Central memory CD4-positive, alpha-beta T cell (primary cell): ENCODE data around the gene UBE2V1.

ENCODE experiments used
- DNase-seq: peaks from one replicate; pipeline ENCODE4 v3.0.0; 2022

UBE2V1 gene

DNA sequence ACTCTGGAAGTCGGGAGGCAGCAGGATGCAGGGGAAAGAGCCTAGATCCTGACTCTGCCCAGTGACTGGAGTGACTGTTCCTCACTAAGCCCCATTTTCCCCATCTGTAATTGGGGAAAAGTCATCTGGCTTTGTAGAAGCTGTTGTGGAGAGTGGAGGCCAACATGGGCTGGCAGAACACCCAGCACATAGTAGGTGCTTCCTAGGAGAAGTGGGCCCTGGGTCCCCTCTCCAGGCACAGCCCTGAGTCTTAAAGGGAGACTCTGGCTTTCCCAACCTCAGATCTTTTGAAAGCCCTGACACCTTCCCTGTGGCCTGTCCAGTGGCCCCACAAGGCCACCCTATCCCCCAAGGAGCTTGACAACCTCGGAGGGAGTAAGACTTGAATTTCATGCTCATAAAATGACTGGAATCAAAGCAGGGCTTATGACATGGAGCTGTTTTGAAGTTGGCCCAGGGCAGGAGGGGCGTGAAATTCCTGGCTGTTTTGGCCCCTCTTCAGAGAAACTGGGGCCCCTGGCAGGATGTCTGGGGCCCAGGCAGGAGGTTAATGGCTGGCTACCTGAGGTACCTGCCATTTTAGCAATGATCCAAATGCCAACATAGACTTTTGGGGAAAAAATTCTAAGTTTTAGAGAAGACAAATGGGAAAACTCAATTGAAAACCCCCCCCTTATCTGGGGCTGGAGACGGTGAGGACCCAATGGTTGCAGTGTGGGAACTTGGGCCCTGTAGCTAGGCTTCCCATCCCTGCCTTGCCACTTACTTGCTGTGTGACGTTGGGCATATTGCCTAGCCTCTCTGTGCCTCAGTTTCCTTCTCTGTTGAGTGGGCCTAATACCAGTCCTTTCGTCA, 51.6 kb downstream of the UBE2V1 start:
- no peak for DNase-seq

DNA sequence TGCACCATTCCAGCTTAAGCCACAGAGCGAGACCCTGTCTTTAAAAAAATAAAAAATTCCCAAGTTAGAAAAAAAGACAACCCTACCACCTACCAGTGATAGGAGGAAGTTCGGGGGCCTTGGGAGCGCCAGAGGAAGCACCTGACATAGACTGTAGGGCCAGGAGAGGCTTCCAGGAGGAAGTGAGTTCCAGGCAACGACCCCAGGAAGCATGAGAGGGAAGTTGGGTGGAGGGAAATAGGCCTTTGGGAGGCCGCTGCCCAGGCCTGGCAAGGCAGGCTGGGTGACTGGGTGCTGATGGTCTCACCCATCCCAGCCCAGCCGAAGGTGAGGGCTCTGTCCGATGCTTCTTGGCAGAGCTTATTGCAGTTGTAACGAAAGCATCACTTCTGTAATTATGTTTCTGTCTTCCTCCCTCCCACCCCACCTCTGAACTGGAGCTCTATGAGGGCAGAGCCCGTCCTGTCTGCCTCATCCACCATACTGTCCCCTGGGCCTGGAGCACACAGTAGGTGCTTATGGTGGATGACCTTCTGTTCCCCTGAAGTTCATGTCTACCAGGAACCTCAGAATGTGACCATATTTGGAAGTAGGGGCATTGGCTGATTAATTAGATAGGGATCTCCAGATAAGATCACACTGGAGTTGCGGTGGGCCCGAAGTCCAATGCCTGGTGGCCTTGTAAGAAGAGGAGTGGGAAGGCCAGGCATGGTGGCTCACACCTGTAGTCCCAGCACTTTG, 54.1 kb downstream of the UBE2V1 start:
- no peak for DNase-seq

DNA sequence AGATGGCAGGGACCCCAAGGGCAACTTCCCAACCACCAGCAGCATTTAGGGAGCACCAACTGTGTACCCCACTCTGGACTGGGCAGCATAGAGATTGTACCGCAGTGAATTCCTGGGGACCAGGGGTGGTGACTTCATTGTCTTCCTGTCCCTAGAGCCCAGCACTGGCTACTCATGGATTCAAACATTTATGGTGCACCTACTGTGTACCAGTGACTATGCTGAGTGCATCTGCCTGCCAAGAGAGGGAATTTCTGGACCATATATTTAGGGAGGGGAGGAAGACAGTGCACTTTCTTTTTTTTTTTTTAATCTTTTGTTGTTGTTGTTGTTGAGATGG, 55.3 kb downstream of the UBE2V1 start:
- no peak for DNase-seq

DNA sequence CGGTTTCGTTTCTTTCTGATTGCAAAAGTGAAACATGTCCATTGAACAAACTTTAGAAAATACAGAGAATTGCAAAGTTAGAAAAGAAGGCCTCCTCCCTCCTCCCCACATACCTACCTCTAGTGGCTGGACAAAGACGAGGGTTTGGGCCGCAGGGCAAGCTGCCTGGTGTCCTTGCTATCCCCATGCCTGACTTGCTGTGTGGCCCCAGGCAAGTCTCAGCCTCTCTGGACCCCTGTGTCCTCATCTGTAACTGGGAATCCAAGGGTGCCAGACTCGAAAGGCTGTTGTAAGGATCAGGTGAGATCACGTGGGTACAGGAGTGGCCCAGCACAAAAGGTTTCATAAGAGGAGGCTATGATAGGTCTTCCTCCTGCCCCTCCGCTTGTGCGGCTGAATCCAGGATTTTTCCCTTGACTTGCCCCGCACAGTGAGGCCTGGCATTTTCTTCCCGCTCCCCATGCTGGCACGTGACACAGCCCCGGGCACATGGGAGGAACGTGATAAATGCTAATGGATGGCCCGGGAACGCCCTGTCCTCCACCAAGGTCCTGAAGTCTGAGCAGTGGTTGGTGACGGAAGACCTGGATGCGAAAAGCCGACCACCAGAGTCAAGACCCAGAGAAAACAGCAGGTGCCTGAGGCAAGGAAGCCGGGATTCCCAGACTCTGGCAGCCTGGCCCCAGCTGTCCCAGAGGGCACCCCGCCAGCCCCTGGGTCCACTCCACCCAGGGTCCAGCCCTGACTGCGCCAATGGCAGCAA, 55.8 kb downstream of the UBE2V1 start:
- no peak for DNase-seq

DNA sequence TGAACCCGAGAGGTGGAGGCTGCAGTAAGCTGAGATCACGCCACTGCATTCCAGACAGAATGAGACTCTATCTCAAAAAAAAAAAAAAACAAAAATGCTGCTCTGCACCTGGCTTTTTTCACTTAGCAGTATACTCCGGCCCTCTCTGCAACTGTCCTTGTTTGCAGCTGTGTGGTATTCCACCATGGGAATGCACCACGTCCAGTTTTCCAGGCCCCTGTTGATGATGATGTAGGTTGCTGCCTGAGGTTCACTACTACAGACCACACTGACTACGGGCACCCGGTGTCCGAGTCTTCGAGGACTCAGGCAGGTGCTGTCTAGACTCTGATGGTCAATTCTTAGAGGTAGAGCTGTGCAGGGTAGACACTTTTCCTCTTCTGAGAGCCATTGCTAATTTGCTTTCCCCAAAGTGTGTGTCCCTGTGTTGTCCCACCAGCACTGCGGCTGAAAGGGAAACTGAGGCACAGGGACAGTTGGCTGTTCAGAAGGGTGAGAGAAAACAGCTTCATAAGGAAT, 56.5 kb downstream of the UBE2V1 start:
- DNase-seq: no peak

DNA sequence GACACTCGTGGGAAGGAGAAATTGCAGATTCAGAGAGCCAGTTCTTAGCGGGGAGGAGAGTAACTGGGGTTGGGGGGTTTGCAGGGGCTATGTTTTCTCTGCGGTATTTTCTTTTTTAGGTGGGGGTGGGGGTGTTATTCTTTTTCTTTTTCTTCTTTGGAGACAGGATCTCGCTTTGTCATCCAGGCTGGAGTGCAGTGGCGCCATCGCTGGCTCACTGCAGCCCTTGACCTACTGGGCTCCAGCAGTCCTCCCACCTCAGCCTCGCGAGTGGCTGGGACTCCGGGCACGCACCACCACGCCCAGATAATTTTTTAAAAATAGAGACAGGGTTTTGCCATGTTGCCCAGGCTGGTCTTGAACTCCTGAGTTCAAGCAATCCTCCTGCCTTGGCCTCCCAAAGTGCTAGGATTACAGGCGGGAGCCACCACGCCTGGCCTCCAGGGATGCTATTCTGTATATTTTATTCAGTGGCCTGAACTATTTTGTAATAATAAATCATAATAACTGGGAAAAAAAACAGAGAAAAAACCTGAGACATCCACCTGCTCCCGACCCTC, 57.3 kb downstream of the UBE2V1 start:
- no peak for DNase-seq

DNA sequence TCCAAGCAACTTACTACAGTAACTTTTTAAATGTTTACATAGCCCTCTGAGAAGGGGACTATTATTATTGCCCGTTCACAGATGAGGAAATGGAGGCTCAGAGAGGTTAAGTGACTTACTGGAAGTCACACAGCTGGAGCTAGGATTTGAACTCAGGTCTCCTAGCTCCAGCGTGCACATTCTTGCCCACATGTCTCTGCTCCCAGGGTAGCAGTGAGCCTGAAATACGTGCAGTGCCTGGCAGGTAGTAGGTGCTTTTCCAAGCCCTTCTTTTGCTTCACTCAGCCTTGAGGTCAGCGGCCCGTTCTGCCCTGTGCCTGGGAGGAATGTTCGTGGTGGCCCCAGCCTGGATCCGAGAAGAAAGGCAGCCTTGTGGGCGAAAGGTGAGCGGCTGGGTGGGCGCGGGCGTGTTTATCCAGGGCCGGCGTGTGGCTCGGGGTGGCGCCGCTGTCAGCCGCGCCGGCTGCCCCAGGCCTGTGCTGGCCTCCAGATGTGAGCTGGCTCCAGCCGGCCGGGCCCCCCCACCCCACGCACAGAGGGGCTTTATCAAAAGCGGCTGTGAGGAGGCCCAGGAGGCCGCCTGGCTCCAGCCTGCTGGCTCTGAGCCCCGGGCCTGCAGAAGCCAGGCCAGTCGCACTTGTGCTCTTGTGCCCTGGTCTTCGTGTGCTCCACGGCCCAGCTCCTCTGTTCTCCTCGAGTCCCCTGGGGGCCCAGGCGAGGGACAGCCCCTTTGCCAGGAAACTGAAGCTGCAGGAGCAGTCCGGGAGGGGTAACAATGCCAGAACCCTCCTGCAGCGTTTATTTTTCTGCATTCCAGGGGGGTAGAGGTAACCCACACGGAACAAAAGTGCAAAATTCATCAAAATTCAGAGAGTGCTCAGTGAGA, 58.1 kb downstream of the UBE2V1 start:
- no peak for DNase-seq

DNA sequence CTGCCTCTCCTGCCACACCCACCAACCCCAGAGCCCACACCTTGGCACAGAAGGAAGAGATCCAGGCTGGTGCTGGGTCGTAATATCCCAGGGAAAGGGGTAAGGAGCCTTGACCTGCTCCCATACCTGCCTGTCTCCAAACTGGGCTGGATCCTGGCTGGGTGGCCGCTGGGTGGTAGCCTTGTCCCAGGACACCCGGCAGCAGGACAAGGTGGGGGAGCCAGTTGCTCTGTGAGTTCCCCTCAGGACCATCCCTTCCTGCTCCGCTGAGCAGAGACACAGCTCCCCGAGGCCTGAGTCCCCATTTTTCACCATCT, 58.8 kb downstream of the UBE2V1 start:
- no peak for DNase-seq

DNA sequence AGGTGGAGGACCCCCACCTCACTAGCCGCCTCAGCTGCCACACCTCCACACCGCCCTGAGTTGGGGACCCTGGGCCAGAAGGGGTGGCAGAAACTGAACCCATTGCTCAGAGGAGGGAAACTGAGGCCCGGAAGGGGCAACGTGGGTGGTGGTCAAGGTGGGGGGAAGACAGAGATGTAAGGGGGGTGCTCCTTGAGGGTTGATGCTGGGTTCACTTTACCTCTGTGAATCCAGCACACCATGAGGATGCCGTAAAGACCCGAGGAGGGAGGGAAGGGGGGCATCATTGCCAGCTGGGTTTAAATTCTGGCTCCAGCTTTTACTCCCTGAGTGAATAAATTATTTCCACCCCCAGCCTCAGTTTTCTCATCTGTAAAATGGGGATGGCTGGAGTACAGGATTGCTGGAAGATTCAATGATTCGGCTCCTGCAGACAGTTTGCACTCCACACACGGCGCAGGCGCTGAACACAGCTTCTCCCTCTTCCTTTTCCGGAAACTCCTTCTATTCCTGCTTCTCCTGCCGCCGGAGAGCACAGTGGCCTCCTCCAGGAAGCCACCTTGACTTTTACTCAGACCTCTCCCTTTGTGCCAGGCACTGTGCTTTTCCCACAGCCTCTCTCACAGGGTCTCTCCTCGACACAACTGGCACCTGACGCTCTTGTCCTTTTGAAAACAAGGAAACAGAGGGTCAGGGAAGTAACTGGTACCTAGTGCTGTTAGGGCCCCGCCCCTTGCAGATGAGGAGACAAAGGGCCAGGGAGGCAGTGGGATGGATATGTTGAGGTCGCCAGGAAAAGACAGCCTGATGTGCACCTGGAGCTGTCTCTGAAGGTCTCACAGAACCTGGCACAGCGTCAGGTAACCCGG, 59.4 kb downstream of the UBE2V1 start:
- DNase-seq: no peak

DNA sequence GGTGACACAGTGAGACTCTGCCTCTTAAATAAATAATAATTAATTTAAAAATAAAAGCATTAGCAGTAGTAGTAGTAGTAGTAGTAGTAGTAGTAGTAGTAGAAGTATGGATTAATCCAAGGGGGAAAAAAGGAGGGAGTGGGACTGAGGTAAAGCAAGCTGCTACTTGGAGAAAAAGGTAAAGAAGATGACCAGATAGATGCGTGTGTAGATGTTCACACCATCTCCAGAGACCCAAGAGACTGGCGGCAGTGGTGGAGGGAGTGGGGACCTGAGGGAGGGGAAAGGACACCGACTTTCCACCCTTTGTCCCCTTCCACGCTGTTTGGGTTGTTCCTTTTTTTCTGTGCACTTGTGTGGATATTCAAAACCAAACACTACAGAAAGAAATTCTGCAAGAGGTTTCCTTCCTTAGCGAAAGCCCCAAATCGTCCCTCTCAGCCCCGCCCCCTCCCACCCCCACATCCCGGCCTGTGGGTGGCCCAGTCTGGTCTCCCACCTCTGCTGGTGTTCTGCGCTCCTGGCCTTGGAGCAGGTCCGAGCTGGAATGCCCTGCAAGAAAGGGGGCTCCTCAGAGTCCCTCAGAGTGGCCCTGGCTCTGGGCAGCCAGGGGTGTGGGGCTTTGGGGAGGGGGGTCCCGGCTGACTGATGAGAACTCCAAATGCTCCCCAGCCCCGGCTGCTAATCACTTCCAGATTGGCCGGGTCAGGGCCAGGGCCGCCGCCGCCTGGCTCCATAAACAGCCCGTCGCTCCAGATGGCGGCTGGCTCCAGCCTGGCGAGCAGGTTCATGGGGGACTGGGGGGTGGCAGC, 60.2 kb downstream of the UBE2V1 start:
- no peak for DNase-seq

DNA sequence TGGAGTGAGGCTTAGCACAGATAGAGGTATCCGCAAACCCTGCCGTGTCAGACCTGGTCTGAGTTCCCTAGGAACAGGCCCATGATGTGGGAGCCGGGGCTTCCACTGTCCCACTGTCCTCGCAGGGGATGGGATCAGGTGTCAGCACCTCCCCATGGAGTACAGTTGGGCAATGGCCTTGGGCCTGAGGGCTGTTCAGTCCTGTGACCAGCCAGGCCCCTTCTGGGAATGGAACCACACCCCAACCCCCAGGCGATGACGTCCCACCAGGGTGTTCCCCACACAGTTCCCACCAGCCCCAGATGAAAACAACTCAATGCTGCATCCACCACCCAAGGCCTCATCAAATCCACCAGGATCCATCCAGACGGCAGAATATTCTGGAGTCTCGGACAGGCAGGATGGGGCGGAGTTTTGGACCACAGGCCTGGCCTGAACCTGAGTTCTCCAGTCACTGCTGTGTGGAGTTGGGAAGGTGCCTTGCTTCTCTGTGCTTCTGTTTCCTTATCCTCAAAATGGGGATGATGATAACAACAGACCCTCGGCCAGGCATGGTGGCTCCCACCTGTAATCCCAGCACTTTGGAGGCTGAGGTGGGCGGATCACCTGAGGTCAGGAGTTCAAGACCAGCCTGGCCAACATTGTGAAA, 62.2 kb downstream of the UBE2V1 start:
- no peak for DNase-seq

DNA sequence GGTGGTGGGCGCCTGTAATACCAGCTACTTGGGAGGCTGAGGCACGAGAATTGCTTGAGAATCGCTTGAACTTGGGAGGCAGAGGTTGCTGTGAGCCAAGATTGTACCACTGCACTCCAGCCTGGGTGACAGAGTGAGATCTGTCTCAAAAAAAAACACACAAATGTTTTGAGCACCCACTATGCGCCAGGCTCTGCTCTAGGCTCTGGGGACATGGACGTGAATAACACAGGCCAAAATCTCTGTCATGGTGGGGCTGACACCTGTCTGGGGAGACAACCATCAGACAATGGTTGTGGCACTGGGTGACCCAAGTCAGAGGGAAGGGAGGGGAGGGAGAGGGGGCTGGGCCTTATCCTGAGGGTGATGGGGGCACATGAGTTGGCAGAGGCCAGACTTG, 62.7 kb downstream of the UBE2V1 start:
- DNase-seq: no peak

DNA sequence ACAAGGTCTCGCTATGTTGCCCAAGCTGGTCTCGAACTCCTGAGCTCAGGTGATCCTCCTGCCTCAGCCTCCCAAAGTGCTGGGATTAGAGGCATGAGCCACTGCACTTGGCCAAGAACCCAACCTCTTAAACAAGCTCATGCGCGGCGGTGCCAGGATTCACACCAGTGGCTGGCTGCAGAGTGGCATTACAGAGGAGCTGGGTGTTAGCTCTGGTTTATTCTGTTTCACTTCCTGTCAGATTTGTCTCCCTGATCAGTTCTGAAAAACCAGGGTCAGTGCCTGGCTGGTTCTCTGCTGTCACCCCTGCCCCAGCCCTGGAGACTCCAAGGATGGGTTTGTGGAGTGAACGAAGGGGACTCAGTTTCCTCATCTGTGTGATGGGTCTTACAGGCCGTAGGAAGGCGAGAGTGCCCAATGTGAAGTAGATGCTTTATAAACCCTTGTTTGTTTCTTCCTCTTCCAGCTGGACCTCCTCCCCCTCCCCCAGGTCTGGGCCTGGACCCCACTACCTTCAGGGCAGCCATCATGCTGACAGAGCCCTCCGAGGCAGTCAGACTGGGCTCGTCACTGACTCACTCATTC, 63.4 kb downstream of the UBE2V1 start:
- DNase-seq: no peak

DNA sequence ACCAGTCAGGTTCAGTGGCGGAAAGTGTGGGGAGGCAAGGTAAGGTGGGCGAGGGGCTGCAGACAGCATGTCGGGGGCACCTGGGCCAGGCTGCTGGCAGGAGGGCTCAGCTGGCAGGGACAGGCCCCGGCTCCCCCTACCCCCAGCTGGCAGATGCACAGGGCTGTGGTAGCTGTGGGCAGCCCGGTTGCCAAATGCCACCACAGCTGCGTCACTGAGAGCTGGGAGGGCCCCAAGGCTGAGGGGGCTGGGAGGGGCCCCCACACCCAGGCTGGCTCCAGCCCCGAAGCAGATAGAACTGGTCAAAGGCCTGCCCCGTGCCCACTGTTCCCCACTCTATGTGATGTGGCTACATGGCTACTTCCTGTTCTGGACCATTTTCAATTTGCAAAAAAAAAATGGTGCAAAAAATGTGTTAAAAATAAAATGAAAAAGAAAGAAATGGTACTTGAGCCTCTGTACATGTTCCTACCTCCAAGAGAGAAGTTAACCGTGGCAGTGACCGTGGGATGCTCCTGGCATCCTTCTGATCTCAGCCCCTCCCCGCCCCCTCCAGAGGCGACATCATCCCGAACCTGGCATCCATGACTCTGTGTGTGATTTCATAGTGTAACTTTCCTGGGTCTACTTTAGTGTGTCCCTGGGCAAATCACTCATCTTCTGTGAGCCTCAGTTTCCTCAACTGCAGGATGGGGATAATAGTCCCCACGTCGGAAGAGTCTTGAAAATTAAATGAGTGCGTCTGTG, 64.4 kb downstream of the UBE2V1 start:
- no peak for DNase-seq

DNA sequence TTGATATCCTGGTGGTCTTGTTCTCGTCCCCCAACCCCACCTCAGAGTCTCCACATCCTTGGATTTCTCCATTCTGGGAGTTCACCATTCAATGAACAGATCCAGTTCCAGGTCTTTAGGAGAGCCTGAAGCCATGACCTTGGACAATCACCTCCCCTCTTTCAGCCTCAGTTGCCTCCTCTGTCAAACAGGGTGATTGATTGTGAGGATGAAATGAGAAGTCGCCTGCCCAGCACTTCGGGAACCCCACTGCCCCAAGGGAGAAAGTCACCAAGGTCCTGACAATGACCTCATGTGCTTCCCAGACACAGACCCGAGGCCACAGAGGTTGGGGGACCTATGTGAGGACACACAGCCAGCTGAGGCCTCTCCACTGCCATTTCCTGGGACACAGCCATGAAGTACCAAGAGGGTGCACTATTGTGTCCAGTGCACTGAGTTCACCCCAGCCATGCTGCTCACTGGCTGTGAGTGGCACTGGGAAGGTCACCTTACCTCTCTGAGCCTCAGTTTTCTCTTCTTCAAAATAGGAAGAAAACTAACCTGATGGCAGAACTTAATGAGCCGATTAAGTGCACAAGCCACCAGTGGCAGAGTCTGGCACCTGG, 68.5 kb downstream of the UBE2V1 start:
- DNase-seq: no peak

DNA sequence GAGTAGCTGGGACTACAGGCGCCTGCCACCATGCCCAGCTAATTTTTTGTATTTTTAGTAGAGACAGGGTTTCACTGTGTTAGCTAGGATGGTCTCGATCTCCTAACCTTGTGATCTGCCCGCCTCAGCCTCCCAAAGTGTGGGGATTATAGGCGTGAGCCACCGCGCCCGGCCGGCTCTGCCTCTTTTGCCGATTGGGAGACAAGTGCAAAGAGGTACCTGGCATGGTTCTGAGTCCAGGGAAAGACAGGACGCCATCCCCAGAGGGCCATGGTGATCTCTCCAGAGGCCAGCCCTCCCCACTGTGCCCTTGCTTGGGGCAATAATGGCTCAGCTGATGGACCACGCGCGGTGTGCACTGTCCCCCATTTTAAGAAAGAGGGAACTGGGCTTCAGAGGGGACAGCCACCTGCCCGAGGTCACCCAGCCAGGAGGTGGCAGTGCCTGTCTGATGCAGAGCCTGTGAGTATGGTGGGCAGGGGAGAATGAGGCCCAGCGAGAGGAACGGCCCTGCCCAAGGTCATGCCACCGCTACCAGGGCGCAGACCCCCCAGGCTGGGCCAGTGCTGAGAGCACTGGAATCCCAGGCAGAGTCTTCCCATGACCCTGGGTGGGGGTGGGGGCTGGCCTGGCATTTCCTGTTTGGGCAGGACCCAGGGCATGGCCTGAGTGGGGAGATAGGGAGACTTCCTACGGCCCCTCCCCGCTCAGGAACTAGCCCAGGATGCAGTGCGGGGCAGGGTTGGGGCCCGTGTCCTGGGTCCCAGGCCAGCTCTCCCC, 69.2 kb downstream of the UBE2V1 start:
- DNase-seq: no peak
